SKM-1 treated with dmso at 0.1 percent for 144 hours (cell line): ENCODE measurements around the gene PDGFD.

Experiments
- DNase-seq: peaks from one replicate; lab custom pipeline; 2025; ENCODE audit not compliant: unreplicated experiment; lab: John Stamatoyannopoulos, UW

PDGFD gene

DNA sequence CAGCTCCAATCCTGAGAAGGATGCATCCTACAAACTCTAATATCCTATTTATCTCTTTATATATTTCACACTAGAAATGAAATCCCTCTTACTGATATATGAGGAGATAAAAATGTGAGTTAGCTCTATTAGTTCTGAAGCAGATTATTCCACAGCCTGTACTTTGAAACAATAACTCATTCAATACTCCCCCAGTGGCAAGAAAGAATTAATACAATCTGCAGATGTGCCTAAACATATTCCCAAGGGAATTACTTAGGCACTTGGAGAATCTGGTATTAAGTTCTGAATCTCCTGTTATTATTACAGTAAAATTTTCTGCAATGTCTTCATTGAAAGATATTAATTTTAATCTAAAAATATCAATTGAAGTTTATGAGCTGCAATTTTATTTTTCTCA, 68.2 kb downstream of the PDGFD start:
- DNase-seq: no peak

DNA sequence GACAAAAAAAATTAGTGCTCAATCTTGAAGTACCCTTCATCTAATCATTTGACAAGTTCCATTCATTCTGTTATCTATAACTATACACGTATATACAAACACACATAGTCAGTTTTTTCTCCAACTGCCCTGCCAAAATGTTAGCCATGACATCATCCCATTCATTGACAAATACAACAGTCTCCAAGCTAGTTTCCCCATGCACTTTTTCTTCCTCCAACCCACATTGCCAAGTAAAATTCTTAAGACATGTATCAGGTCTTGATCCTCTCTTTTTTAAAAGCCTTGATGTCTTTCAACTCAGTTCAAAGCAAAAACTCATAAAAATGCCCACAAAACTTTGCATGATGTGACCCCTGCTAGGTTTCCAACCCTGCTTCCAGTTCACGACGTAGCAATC, 69.4 kb downstream of the PDGFD start:
- no peak for DNase-seq

DNA sequence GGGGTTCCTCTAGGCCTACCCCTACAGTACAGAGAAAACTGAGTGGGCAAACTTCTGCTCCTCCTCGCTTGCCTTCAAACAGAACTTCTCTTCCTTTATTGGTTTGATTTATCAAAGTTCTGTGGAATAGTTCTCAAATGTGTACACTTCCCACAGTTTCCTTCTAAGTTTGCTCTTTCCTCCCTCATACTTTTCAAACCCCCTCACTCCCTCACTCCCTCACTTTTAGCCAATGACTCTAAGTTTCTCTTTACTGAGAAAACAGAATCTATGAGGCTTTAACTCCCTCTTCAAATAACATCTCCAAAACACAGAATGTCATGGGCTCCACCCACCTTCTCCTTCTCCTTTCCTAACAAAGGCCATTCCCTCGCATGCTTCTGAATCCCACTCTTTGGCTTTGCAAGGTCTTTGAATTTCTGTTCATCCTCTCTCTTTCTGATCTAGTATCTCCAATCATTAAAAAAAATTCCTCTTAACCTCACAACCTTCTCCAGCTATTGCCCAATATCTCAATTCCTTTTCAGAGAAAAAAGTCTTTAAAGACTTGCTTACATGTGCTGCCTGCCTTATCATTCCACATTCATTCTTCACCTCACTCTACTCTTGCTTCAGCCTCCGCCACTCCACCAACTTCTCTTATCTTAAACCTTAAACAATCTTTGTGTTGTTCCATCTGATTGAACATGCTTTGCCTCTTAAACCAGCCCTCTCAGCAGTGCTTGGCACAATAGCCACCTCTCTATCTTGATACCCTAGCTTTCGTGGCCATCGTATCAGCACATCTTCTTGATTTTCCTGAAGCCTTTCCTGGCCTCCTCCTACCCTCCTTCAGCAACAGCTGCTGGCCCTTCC, 70.3 kb downstream of the PDGFD start:
- no peak for DNase-seq

DNA sequence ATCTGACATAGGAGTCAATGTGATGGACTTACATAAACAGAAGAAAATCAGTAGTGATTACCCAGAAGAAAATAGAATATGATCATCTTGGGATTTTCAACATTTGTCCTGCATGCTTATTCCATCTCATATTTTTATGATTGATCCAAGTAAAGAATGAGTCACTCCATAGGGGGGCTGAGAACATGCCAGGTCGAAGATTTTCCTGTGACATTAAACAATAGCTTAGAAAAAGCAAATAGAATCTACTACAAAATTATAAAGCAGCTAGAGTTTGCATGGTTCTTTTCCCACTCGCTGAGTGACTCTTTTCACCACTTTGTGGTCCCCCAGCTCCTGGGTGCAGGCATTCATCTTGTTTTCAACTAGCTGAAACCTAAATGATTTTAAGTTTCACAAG, 71.2 kb downstream of the PDGFD start:
- no peak for DNase-seq

DNA sequence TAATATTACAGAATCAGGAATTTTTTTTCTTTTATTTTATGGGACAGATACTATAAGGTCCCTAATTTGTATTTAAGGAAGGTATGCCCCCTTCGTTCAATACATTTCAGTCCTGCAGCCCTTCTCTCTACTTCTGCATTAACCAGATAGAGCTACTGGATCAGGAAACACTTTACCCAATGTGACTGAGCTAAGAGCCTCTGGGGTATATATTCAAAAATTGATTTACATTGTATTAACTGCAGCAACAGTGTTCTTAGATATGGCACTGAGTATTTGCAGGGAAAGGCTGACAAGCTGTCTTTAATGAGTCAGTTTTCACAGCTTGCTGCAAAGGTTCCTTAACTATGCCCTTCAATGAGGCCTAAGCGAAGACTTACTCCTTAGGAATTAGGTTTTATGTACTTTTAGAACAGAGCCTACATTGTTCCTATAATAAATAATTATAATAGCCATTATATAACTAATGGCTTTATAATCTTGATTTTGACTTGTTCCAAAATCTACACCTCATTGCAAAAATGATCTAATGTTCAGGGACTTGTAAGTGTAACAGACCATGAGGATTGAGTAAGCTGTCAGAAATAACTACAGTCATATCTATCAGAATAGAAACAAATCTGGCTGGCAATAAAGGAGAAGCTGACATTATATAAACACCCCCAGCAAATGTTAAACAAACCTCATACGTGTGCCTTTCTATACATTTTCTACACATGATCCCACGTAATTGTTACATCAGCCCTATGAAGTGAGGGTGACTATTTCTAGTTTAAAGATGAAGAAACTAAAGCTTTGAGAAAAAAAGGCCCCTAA, 72.5 kb downstream of the PDGFD start:
- DNase-seq: no peak

DNA sequence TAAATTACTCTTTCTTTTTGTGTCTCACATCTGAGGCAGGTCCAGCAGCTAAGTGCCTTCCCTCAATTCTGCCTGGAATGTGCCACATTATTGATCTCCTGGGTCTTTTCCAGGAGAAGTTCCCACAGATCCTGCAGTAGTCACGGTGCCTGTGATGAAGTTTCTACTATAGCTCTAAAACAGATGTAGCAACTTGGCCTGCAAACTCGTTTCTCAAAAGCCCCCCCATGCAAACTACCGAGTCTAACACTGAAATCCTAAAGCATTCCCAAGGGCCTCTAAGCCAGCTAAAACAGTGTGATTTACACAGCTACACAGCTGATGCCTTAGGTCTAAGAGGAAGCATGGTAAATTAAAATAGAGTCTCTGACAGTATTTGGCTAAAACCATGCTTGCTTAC, 73.2 kb downstream of the PDGFD start:
- DNase-seq: no peak

DNA sequence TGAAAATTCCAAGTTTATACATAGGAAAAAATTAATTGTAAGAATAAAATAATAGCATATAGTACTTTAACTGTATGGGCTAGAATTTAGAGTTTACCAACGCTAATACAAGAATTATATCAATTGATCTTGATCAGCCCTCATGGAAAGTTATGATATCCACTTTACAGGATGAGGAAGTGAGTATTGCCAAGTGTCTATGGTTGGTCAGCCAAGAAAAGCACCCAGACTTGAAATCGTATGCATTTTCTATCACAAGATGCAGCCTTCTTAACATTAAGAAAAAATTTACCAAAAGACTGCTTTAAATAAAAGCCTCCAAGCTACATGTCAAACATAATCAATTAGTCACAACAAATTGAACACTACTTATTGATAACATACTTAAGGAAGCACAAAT, 74.5 kb downstream of the PDGFD start:
- DNase-seq: no peak

DNA sequence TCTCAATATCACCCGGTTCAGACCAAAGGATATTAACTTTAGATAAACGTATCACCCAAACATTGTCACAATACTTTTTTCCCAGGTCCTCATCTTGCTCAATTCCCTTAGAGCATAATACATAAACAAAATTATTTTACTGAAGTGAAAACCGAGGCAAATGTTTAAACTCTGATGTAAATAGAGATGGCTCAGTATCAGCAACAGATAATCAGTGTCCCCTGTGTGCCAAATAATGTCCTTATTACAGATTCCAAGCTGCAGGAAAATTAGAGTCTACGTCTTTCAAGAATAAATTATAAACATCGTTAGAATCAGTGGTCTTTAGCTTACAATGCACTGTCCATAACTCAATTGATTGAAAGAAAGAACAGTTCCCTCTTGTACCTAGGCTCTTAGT, 77.3 kb downstream of the PDGFD start:
- DNase-seq: no peak

DNA sequence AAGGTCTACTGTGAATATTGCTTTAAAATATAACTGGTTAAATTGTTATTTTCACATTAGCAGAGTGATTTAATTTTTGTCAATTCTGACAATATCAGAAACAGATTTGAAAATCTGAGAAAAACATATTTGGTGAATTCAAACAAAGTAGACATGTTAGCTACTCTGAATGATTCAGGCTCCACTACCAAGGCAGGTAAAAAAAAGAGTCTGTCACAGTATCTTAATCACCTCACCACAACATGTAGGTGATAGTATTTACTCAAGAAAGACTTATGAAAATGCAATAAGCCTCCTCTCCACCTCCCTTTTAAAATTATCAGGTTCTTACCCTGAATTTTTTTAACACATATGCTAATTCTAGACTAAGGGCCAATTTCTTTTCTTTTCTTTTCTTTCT, 85.0 kb downstream of the PDGFD start:
- DNase-seq: no peak

DNA sequence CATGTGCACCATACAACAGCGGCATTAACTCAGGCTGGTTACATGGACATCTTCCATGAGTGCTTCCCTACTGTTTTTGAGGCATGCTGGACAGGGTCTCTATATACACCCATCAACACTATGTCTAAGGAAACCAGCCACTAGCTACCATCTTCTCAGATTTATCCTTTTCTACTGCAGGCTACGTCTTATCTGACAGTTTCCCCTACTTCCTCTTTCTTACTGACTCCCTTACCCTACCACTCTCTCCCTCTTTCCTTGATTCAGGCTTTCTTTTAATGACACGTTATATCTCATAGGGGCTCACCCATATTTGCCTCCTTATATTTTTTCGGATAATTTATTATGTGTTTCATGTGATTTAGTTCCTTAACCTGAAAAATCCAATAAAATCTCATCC, 85.7 kb downstream of the PDGFD start:
- DNase-seq: peak; percentile 55

DNA sequence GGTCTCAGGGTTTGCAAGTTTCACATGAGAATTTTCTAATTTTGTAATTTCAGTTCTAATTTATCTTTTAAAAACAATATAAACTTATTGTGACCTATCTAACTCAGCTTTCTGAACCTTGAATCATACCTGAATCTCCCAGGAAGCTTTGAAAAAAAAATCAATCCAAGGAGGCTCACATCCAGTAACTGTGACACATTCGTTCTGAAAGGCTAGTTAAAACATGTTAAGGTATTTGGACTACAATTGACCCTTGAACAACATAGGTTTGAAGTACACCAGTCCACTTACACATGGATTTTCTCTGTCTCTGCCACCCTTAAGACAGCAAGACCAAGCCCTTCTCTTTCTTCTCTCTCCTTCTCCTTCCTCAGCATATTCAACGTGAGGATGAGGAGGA, 87.5 kb downstream of the PDGFD start:
- DNase-seq: no peak

DNA sequence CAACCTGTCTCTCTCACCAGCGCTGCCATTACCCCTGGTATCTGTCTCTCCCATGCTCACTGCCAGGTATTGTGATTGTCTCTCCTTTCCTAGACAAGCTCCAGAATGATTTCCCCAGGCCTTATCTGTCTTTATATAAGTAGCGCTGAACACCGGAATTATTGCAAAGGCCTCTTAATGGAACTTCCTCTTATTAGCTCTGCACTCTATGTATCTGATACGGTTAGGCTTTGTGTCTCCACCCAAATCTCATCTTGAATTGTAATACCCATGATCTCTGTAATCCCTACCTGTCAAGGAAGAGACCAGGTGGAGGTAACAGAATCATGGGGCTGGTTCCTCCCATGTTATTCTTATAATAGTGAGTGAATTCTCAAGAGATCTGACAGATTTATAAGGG, 88.2 kb downstream of the PDGFD start:
- peak; percentile 21 for DNase-seq

DNA sequence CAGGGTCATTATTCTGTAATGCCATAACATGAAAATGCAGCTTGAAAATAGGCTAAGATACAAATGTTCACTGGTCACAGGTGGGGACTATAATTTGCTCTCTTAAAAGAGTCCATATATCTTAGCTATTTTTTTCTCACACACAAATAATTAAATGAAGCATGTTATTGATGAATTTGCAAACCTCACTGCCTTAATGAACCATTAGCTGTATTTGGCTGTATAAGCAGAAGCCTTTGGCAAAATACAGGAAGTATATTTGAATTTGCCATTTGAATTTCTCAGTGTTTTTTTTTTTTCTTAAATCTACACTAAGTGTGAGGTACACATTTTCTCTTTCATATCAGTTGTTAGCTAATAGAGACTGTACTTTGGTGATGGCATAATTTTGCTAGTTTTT, 88.9 kb downstream of the PDGFD start:
- DNase-seq: no peak

DNA sequence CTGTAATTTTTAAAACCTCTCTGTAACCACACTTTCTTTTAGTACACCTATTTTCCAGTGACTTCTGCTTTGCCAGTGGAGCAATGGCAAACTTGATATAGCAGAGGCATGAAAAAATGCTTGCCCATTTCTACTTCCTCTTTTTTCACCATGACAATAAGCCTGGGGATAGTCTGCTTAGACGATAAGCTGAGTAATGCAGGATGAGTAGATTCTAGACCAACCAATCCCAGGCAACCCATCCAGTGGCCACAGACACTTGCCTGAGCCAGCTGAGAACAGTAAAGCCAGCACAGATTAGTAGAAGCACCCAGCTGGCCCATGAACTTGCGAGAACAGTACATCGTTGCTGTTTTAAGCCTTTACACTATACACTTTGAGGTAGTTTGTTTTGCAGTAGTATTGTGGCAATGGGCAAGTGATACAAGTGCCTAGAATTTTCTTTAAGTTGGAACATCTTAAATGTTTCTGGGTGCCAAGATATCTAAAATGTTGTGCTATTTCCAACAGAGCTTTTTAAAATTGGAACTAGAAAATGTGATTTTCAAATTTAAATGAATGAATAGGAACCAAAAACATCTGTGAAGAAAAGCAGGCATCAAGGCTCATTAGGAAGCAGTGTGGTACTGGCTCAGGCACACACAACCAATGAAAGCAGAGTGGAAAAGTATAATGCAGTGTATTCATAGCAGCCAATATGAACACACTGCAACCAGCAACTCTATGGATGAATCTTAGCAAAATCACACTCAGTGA, 89.8 kb downstream of the PDGFD start:
- DNase-seq: peak; percentile 95

DNA sequence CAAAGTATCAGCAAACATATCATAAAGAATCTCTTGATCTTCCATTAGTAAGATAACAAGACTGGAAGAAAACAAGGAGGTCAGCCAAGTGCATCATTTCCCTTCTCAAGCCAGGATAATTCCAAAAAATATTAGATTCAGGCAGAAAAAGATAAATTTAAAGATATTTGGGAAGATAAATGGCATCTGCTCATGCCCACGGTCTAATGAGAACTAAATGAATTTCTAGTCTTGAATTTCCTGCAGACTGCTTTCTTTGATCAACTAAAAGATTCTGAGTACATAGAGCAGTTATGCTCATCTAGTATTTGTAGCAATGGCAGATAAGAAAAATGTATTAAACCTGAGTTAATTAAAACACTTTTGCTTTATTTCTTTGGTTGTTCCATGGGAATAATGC, 96.4 kb downstream of the PDGFD start:
- DNase-seq: no peak

DNA sequence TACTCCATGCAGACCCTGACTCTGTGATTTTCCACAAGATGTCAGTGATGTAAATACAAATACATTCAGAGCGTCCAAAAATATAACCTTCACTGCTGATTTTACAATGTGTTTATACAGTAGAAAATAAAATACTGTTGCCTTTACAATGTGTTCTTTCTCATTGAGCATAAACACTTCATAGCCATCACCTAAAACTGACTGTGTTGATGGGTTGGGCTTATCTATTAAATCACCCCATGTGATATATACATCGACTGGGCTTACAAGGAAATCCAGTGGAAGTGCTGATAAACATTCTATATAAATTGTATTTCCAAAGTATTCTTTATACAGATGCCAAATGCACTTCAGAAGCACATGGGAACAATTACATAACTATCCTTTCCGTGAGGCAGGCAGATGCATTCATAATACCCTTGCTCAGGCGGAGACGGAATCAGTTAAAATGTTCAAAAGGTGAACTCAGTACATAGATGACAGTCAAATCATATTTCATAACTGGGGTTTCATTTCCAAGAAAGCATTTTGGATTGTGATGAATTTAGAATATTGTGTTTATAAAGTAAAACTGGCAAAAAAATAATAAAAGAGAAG, 99.8 kb downstream of the PDGFD start:
- no peak for DNase-seq

DNA sequence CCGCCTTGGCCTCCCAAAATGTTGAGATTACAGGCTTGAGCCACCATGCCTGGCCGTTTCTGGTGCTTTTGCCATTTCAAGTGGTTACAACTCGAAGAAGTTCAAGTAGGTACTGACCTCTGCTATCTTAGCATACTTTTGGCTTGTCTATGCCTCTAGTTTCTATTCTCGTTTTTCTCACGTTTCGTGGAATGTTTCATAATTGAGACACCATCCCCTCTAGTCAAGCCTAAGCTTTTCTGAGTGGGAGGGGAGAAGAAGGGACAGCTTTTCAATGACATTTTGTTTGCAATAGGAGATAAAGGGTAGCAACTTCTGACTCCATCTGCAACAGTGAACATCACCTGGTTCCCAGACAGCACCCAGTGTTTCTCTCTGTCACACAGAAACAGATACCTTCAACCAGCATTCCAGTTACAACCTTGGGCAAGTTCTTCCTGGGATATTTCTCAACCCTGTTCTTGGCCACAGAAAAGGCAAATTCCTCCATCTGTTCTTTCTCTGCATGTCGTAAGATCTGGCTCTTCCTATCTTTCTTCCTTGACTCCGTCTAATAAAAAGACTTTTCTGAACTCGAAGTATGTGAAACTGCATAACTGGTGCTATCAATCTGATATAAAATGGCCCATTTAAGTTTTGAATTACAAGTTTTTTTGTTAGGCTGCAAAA, 102.0 kb downstream of the PDGFD start:
- peak; percentile 4 for DNase-seq

DNA sequence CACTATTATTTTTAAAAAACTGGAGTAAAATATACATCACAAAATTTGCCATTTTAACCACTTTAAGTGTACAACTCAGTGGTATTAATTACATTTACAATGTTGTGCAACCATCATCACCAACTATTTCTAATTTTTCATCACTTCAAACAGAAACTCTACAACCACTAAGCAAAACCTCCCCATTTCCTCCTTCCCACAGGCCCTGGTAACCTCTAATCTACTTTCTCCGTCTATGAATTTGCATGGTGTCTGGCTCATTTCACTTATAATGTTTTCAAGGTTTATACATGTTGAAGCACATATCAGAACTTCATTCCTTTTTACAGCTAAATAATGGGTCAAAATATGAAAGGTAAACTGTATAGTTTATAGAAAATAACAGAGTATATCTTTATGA, 103.1 kb downstream of the PDGFD start:
- DNase-seq: no peak

DNA sequence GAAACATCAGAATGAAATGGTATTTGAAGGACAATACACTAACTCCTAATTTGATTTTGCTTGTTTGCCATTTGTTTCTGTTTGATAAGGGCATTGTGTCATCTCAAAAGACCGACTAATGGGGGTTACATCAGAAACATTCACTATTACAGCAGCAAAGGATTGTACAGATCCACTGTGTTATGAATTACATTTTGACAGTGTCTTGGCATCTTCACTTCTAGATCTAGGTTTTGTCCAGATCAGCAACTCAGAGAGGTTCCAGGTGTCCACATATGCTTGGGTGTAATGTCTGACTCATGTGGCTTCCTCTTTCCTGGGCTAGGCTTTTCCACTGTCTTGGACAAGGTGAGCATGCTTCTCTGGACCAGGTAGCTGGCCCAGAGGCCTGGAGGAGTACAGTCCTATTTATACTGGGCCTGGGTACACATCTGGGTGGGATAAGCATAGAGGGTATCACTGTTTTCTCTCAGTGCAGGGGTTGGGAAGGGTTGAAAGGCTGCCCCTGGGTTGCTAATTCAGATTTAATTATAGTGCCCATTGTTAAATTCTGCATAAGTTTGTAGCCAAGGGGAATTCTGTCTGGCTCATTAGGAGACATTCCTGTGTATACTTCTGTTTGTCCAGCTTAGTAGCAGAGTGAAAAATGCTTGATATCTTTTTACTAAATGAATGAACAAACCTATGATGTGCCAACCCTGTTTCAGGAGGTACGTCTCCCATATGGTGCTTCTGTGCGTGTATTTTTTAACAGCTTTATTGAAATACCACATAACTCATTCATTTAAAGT, 103.7 kb downstream of the PDGFD start:
- DNase-seq: no peak

DNA sequence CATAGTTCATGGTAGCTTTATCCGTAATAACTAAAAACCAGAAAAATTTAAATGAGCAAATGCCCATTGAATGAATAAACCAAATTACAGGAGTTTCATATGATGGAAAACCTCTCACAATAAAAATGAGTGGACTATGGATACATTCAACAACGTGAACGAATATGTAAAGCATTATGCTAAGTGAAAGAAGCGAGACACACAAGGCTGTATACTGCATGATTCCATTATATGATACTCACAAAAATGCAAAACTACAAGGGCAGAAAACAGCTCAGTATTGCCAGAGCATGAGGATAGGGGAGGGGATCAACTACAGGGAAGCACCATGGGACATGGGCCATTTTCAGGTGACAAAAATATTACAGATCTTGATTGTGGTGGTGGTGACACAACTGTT, 105.3 kb downstream of the PDGFD start:
- DNase-seq: no peak
